Body of pancreas (tissue), 4 donors: Measurements from ENCODE around the gene CTSL. TPM values are rescaled to one million over a fixed set of nuclear protein-coding genes. Genes with fewer than 3 reads are reported as not detected.

Source experiments
- ATAC-seq: fragments of 150-250 bp; one replicate; pipeline ENCODE4 v1.9.1; 2016
- DNase-seq, 4 donors: peaks; one replicate each; pipeline ENCODE4 v3.0.0-alpha.2; 2019
- H3K27ac ChIP-seq, 4 donors: fragments of 200-600 bp; sonication (generic); 1 replicate in 3 of 4; 2 replicates in 1 of 4; pipeline versions ENCODE4 v1.5.1 to v1.6.1; 2016 to 2019; ENCODE audit warnings: mild to moderate bottlenecking in 1 of 4, mixed read lengths in 1 of 4, moderate library complexity in 1 of 4
- H3K27me3 ChIP-seq, 2 donors: fragments of 200-600 bp; sonication (generic); one replicate each; pipeline ENCODE4 v1.6.0; 2016; ENCODE audit warnings: mild to moderate bottlenecking in 1 of 2
- H3K36me3 ChIP-seq, 2 donors: fragments of 200-600 bp; sonication (generic); replicated peaks in 1 of 2; 2 replicates each; pipeline ENCODE4 v1.5.1; 2016; ENCODE audit warnings: low read depth in 2 of 2; ENCODE audit not compliant: insufficient read depth in 1 of 2
- H3K4me1 ChIP-seq: fragments of 200-600 bp; sonication (generic); one replicate; pipeline ENCODE4 v1.6.0; 2016
- H3K4me3 ChIP-seq, 2 donors: fragments of 200-600 bp; sonication (generic); 1 replicate in 1 of 2; 2 replicates in 1 of 2; pipeline ENCODE4 v1.5.1; 2016 to 2019
- H3K9me3 ChIP-seq, 3 donors: fragments of 200-600 bp; sonication (generic); 1 replicate in 2 of 3; 2 replicates in 1 of 3; pipeline ENCODE4 v1.5.1; 2016
- POLR2A ChIP-seq, 3 donors: fragments of 450-650 bp; IDR thresholded peaks; one replicate each; pipeline ENCODE4 v1.6.1; 2016; ENCODE audit warnings: antibody characterized with exemption in 3 of 3, mild to moderate bottlenecking in 2 of 3
- WGBS, 2 donors: methylation state at CpG; one replicate each; pipeline ENCODE4 v1.1.5; 2017; 5-methylcytosine and 5-hydroxymethylcytosine counted together
- intact Hi-C: fragments of 100-400 bp; cut with DNase I; formaldehyde crosslinking; loops from one replicate; pipeline ENCODE4 v1.15.1; 2023
- total RNA-seq, 2 donors: library from RNA; depleted of rRNA; stranded (reverse); fragments of >200 nt; gene quantifications; one replicate each; pipeline ENCODE4 v1.1.0, GENCODE V29; 2016
- TF ChIP-seq, protein P1 (sequence below), 7 experiments: fragments of 450-650 bp in 4 of 7; fragments of 200-600 bp in 3 of 7; sonication (generic) in 3 of 7; IDR thresholded peaks; one replicate each; pipeline ENCODE4 v1.5.1; 2016 to 2019; ENCODE audit warnings: antibody characterized with exemption in 7 of 7

The CTSL gene
- total RNA-seq, 2 donors from 2014 or later: 45.8 to 60.2 TPM

DNA sequence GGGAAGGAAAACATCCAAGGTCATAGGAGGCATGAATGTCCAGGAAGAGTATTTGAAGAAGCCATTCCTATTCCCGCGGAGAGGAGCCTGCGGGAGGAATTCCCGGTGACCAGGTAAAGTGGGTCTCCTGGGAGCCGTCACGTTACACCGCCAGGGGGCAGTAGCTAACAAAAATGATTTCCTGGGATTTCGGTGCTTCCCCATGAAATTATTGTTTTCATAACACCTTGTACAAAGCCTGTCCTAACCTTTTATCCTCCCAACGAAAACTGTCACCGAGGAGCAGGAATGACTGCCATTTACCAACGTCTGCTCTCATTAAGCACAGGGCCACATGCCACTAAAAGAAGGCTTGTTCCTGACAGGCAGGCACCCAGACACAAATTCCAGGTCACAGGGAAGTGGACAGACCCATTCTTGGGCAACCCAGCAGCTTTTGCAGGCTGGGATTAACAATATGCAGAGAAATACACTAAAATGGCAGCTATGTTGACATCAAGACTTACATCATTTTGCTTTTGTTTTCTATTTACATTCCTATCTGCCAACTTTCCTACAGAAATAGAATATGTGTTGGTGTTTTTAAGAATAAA is 41.2 kb upstream of the CTSL start:
- H3K4me1 ChIP-seq: peaks cover 35% of the 10 kb centered on the region
- no peak overlapping the region for H3K4me3 ChIP-seq
- H3K36me3 ChIP-seq: peaks cover 7 to 11% of the 10 kb centered on the region in 2 donors
- no peaks in the 10 kb centered on the region for H3K27me3 ChIP-seq
- H3K9me3 ChIP-seq: no peaks in the 10 kb centered on the region
- no peak for TF ChIP-seq POLR2A (IDR thresholded peaks at IDR 0.05)
- TF ChIP-seq, protein P1, sequence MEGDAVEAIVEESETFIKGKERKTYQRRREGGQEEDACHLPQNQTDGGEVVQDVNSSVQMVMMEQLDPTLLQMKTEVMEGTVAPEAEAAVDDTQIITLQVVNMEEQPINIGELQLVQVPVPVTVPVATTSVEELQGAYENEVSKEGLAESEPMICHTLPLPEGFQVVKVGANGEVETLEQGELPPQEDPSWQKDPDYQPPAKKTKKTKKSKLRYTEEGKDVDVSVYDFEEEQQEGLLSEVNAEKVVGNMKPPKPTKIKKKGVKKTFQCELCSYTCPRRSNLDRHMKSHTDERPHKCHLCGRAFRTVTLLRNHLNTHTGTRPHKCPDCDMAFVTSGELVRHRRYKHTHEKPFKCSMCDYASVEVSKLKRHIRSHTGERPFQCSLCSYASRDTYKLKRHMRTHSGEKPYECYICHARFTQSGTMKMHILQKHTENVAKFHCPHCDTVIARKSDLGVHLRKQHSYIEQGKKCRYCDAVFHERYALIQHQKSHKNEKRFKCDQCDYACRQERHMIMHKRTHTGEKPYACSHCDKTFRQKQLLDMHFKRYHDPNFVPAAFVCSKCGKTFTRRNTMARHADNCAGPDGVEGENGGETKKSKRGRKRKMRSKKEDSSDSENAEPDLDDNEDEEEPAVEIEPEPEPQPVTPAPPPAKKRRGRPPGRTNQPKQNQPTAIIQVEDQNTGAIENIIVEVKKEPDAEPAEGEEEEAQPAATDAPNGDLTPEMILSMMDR (IDR thresholded peaks at IDR 0.05): peak; percentile 76 to 83 (median 80)
- WGBS, 2 donors: 20 to 23% methylated on average over 10 to 11 of the region's 11 CpGs
- intact Hi-C loops: loop anchor here (5.0 kb wide), 1 partner anchor 128 kb away; no protein-coding TSS in a partner anchor
- ATAC-seq: peak; percentile 73
- H3K27ac ChIP-seq: peak overlapping the region in 3 of 4 donors; percentile 16 to 52 (median 20)
- peak; percentile 69 to 84 (median 76) for DNase-seq

DNA sequence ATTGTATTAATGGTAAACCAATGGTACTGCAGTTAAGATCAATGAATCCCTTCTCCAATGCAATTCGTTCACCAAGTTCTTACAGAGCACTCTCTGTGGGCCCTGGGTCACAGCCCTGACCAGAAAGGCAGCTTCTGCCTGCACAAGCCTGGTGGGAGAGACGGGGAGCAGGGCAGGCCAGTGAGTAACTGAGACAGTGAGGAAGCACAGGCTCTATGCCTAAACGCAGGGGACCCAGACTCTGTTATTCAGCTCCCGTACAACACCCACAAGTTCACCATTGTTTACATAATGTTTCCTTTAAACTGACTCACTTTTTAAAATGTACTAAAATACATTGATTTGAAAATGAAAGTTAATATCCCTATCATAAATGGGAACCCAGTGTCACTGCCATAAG is 40.5 kb upstream of the CTSL start:
- Histone ChIP-seq H3K27ac (peak overlapping the region in 1 of 4 donors; percentile 42), H3K27me3 (no peaks in the 10 kb centered on the region), H3K36me3 (peaks cover 7 to 11% of the 10 kb centered on the region in 2 donors), H3K4me1 (peaks cover 35% of the 10 kb centered on the region), H3K9me3 (no peaks in the 10 kb centered on the region), H3K4me3 (no peak overlapping the region)
- TF ChIP-seq, protein P1 (IDR thresholded peaks at IDR 0.05): no peak
- no peak for TF ChIP-seq POLR2A (IDR thresholded peaks at IDR 0.05)
- 81 to 94% methylated on average over 4 of the region's 4 CpGs for WGBS, 2 donors
- DNase-seq (no peak), ATAC-seq (no peak)
- intact Hi-C loops: no loop called here

DNA sequence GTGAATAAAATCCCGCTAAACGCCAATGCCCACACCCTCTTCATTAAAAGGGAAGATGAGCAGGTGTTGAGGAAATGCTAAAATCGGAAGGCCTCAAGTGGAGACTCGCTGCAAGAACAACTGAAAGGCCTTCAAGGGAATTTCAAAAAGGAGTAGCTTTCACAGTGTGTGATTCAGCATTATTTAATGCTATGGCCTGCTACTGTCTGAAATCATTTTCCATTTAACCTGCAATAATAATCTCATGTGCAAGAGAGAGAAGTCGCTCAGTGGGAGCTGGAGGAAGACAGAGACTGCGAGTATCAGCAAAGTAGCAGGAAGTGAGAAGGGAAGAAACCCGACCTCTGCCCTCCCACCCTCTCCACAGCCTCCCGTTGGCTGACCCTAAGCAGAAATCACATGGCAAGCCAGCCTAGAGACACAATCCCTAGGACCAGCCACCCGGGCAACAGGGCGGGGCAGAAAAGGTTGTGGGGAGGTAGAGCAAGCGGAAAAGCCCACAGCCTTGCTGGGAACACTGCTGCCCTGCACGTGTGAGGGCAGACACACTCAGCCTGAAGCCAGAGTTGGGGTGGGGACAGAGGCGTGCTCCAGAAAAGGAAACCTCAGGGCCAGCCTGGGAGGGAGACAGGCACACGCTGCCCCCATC is 39.9 kb upstream of the CTSL start:
- ATAC-seq: no peak
- H3K9me3 ChIP-seq: no peaks in the 10 kb centered on the region
- H3K36me3 ChIP-seq: peaks cover 7 to 11% of the 10 kb centered on the region in 2 donors
- H3K4me3 ChIP-seq: no peak overlapping the region
- H3K27ac ChIP-seq: peak overlapping the region in 1 of 4 donors; percentile 42
- TF ChIP-seq, protein P1 (IDR thresholded peaks at IDR 0.05): no peak
- no peak for TF ChIP-seq POLR2A (IDR thresholded peaks at IDR 0.05)
- intact Hi-C loops: no loop called here
- H3K4me1 ChIP-seq: peaks cover 35% of the 10 kb centered on the region
- 73 to 80% methylated on average over 14 of the region's 14 CpGs for WGBS, 2 donors
- peak in 1 of 4 donors; percentile 51 for DNase-seq
- no peaks in the 10 kb centered on the region for H3K27me3 ChIP-seq

DNA sequence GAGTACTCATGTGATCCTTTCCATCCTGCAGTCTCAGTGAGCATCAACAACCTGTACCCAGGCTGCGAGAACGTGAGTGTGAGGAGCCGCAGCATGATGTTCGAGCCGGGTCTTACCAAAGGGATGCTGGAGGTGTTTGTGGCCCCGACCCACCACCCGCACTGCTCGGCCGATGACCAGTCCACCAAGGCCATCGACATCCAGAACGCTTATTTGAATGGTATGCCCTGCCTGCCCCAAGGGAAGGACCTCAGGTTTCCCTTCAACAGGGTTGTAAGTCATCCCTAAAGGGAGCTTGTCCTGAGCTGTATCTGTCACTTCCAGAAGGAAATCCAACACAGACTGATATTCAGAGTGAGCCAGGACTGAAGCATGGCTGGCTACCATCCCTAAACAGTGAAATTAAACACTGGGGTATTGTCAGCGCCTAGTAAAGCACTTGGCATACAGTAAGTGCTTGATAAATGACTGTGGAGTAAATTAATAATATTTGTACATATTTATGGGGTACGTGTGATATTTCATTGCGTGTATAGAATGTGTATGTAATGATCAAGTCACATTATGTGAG is 39.3 kb upstream of the CTSL start:
- peaks cover 7 to 9% of the 10 kb centered on the region in 2 donors for H3K36me3 ChIP-seq
- no peaks in the 10 kb centered on the region for H3K27me3 ChIP-seq
- DNase-seq: no peak
- H3K4me3 ChIP-seq: no peak overlapping the region
- no peak for ATAC-seq
- TF ChIP-seq POLR2A (IDR thresholded peaks at IDR 0.05): no peak
- TF ChIP-seq, protein P1 (IDR thresholded peaks at IDR 0.05): no peak
- peaks cover 32% of the 10 kb centered on the region for H3K4me1 ChIP-seq
- H3K9me3 ChIP-seq: no peaks in the 10 kb centered on the region
- 93 to 96% methylated on average over 14 of the region's 14 CpGs for WGBS, 2 donors
- H3K27ac ChIP-seq: no peak overlapping the region
- intact Hi-C loops: no loop called here
